ENCODE measurements around the gene HNRNPA2B1. TPM values are rescaled to one million over a fixed set of nuclear protein-coding genes. Genes with fewer than 3 reads are reported as not detected.

HNRNPA2B1 gene
- total and polyA plus RNA-seq, 8 donors, result 84.7 to 464 (median 165) TPM

DNA sequence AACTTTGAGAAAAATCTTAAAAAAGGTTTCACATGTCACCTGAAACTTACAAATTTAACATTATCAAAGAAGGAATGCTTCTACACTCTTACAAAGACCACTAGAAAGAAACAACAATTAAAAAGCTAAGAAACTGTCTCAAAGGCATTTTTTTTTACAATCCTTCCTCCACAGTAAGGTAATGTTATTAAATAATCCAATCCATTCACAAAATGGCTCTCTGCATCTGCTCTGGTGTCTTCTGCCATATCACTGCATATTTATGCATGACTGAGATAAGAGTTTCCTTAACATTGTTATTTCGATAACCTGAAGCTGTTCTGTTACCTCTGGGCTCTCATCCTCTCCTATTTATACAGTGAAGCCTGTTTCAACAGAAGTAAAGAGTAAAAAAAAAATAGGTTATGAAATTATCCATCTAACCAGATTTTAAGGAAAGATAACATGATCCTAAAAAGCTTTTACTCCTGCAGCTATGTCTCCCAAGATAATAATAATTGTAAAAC is 8.5 kb downstream of the HNRNPA2B1 start:
- FAIRE-seq, result no peak
- no peak for ATAC-seq
- peaks cover 9 to 90% (median 53%) of the 10 kb centered on the region in 3 donors for H3K36me3 ChIP-seq
- 34 to 54% methylated on average over 1 of the region's 1 CpG for WGBS, 2 donors
- H3K4me1 ChIP-seq, result peaks cover 28 to 74% (median 65%) of the 10 kb centered on the region in 3 donors
- no peak for DNase-seq
- H3K4me3 ChIP-seq, result no peak overlapping the region
- no peaks in the 10 kb centered on the region for H3K9me3 ChIP-seq
- H3K27ac ChIP-seq, result no peak overlapping the region
- intact Hi-C loops (cut with DNase I), result no loop called here
- TF ChIP-seq, protein P1, sequence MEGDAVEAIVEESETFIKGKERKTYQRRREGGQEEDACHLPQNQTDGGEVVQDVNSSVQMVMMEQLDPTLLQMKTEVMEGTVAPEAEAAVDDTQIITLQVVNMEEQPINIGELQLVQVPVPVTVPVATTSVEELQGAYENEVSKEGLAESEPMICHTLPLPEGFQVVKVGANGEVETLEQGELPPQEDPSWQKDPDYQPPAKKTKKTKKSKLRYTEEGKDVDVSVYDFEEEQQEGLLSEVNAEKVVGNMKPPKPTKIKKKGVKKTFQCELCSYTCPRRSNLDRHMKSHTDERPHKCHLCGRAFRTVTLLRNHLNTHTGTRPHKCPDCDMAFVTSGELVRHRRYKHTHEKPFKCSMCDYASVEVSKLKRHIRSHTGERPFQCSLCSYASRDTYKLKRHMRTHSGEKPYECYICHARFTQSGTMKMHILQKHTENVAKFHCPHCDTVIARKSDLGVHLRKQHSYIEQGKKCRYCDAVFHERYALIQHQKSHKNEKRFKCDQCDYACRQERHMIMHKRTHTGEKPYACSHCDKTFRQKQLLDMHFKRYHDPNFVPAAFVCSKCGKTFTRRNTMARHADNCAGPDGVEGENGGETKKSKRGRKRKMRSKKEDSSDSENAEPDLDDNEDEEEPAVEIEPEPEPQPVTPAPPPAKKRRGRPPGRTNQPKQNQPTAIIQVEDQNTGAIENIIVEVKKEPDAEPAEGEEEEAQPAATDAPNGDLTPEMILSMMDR (IDR thresholded peaks at IDR 0.05), result no peak
- no peaks in the 10 kb centered on the region for H3K27me3 ChIP-seq

DNA sequence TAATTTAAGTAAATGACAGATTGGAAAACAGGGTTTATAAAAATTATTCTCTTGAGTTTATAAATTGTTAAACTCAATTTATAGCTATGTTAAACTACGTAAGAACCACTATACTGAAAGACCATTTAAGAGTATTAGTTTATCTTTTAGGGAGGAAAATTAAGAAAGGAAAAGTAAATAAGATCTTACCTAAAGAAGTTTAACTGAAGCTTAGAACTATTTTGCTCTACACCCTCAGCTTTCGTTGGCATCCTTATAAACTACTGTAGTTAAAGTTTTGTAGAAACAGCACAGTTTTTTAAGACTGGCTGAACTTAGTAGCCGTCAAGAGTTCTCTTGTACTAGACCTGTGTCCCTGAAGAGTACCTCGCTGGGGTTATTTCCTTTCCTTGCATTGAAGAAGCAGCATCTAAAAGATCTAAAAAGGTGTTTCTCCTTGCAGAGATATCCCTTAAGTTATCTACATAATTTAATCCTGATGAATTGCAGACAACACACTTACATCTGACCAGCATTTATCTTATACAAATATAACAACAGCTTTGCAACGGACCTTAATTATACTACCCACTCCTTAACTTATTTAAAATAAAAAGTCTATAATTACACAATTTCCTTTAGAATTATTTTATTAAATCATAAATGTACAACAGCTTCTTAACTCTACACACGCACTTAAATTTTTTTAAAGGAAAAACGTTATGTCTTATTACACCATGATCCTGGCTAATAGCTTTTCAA is 9.1 kb downstream of the HNRNPA2B1 start:
- TF ChIP-seq, protein P1 (IDR thresholded peaks at IDR 0.05), result no peak
- peaks cover 30 to 70% (median 61%) of the 10 kb centered on the region in 3 donors for H3K4me1 ChIP-seq
- peaks cover 9 to 84% (median 47%) of the 10 kb centered on the region in 3 donors for H3K36me3 ChIP-seq
- FAIRE-seq (no peak), ATAC-seq (no peak), DNase-seq (no peak)
- intact Hi-C loops (cut with DNase I), result no loop called here
- WGBS, 2 donors, result 70 to 74% methylated on average over 7 of the region's 7 CpGs
- H3K4me3 ChIP-seq, result no peak overlapping the region
- H3K27ac ChIP-seq, result no peak overlapping the region
- H3K27me3 ChIP-seq, result no peaks in the 10 kb centered on the region
- no peaks in the 10 kb centered on the region for H3K9me3 ChIP-seq

DNA sequence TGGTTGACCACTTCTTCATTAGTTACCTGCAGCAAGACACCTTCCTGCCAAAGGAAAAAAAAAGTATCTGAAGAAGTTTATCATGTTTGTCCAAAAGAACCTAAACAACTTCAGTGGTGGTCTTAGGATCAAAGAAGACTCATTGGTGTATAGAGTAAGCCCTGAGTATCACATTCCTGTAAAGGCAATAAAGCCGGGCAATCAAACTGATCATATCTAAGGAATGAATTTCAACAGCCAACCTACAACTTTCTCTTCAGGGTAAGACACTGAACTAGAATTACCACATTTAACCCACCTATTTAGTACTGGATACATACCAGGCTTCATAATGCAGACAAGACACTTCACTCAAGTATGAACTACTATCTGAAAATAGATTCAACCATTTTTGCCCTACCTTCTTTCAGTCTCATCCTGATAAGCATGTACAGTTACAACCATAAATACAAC is 10.1 kb downstream of the HNRNPA2B1 start:
- TF ChIP-seq, protein P1 (IDR thresholded peaks at IDR 0.05), result no peak
- FAIRE-seq (no peak), DNase-seq (no peak), ATAC-seq (no peak)
- Histone ChIP-seq H3K9me3 (no peaks in the 10 kb centered on the region), H3K4me1 (peaks cover 27 to 60% (median 51%) of the 10 kb centered on the region in 3 donors), H3K4me3 (no peak overlapping the region), H3K36me3 (peaks cover 9 to 75% (median 37%) of the 10 kb centered on the region in 3 donors), H3K27ac (no peak overlapping the region), H3K27me3 (no peaks in the 10 kb centered on the region)
- intact Hi-C loops (cut with DNase I), result no loop called here
- 83 to 91% methylated on average over 1 of the region's 1 CpG for WGBS, 2 donors

DNA sequence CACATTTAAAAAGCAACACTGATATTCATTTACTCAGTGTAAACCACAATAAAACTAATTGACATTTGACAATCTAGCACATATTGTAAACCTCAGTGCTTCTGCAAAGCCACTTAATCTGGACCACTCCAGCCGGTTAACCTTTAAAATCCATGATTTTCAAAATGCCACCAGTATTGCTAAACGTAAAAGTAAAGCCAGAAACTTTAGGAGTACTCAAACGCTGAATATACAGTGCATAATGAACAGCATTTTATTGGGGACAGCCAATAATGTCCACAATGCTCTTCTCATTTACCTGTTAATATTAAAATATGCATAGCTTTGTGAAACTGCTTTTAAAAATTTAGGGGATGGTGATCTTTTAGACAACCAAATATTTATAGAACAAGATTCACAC is 10.8 kb downstream of the HNRNPA2B1 start:
- ATAC-seq, result no peak
- Histone ChIP-seq H3K36me3 (peaks cover 9 to 67% (median 41%) of the 10 kb centered on the region in 3 donors), H3K27ac (no peak overlapping the region), H3K4me1 (peaks cover 23 to 53% (median 44%) of the 10 kb centered on the region in 3 donors), H3K4me3 (no peak overlapping the region), H3K9me3 (no peaks in the 10 kb centered on the region), H3K27me3 (no peaks in the 10 kb centered on the region)
- FAIRE-seq, result no peak
- intact Hi-C loops (cut with DNase I), result no loop called here
- 87 to 88% methylated on average over 3 of the region's 3 CpGs for WGBS, 2 donors
- TF ChIP-seq, protein P1 (IDR thresholded peaks at IDR 0.05), result no peak
- no peak for DNase-seq

Data from pancreas (tissue), 10 donors.